A549 treated with GW870086 at 1 μM for 4 hours (cell line): ENCODE data around the gene UNC13D. TPM values are rescaled to one million over a fixed set of nuclear protein-coding genes. Genes with fewer than 3 reads are reported as not detected.

Experiments
- total RNA-seq: library from RNA; stranded (reverse); fragments of 200-300 nt; extraction: Qiagen RNA extraction; gene quantifications from 5 replicates; pipeline ENCODE4 v1.2.3, GENCODE V29; 2022; ENCODE audit warnings: low read depth

UNC13D gene
- total RNA-seq: 3.3 to 7.1 TPM (median 6.1 TPM) in 5 replicates

DNA sequence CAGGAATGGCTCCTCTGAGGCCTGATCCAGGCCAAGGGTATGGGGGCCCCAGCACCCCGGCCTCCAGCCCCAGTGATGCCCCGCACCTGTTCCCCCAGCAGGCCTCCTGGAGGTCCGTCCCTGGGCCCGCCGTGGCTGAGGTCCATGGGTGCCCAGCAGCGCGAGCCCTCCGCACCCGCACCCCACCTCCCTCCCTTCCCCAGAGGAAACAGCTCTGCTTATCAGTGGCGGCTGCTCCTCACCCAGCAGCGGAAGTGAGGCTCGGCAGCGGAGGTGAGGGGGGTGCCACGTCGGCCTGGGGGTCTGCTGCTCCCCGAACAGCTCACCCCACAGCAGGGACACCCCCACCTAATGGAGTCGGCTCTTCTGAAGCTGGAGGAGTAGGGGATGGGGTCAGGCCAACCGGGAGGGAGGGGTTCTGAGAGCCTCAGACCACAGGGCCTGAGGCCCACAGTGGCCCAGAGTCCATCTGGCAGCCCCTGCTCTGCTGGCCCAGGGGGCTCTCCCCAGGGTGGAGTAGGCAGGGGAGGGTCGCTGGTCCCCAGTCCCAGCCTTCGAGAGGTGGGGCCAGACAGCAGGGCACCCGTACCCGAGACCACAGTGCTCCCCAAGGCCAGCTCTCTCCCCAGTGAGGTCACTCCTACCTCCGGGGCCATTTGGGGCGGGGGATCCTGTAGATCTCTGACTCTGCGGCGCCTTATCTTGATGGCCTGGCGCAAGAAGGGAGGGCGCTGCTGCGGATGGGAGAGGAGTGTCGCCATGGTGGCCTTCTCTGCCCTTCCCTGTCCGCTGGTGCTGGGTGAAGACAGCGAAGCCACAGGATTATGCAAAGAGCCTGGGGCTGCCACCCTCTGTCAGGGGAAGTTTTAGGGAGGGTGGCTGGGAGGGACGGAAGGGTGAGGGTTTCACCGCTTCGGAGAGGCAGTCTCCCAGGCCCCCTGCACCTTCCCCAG, at the start of gene UNC13D:
TSS of gene UNC13D (minus strand) at position 828 of the 953 bp plus-strand sequence. CDS start at position 761, 67 bp downstream.

GRCh38 chr17:75878174-75878998, 34.2 kb upstream of the UNC13D start, which contains the start of gene TRIM47:
Gene TRIM47, minus strand, starts transcription at chr17:75878581. Its CDS starts 33 bp downstream, at chr17:75878548.

GRCh38 chr17:75855310-75856061, 11.3 kb upstream of the UNC13D start, which contains the start of gene WBP2:
Gene WBP2, minus strand, starts transcription at chr17:75855335. Its CDS starts 38 bp downstream, at chr17:75855297.

GRCh38 chr17:75784473-75785015, 59.7 kb downstream of the UNC13D start, which contains the start of gene UNK:
Gene UNK, plus strand, starts transcription at chr17:75784806. Its CDS starts 75 bp downstream, at chr17:75784881.

Other genes starting within 250 kb of the UNC13D start
- 0.54 to 1.1 TPM (median 0.86 TPM) in 5 replicates for gene SMIM5, start 211.0 kb downstream of the UNC13D start, total RNA-seq
- gene RECQL5, start 177.2 kb downstream of the UNC13D start, total RNA-seq: 21.9 to 29.3 TPM (median 29.2 TPM) in 5 replicates
- gene SAP30BP, start 177.1 kb downstream of the UNC13D start, total RNA-seq: 113 to 128 TPM (median 120 TPM) in 5 replicates
- 74.8 to 94.7 TPM (median 80.4 TPM) in 5 replicates for gene ITGB4, start 122.9 kb downstream of the UNC13D start, total RNA-seq
- gene GALK1, start 79.2 kb downstream of the UNC13D start, total RNA-seq: 56.7 to 84.6 TPM (median 80.2 TPM) in 5 replicates
- 25.8 to 33.0 TPM (median 30.3 TPM) in 5 replicates for gene UNK, start 59.6 kb downstream of the UNC13D start, total RNA-seq
- 83.3 to 93.3 TPM (median 89.9 TPM) in 5 replicates for gene WBP2, start 10.9 kb upstream of the UNC13D start, total RNA-seq
- gene TRIM47, start 34.2 kb upstream of the UNC13D start, total RNA-seq: 126 to 197 TPM (median 175 TPM) in 5 replicates
- gene TRIM65, start 52.5 kb upstream of the UNC13D start, total RNA-seq: 26.4 to 39.7 TPM (median 36.3 TPM) in 5 replicates
- gene MRPL38, start 60.5 kb upstream of the UNC13D start, total RNA-seq: 88.0 to 126 TPM (median 118 TPM) in 5 replicates
- gene FBF1, start 96.6 kb upstream of the UNC13D start, total RNA-seq: 5.6 to 8.5 TPM (median 7.9 TPM) in 5 replicates
- 13.0 to 19.0 TPM (median 16.8 TPM) in 5 replicates for gene ACOX1, start 134.8 kb upstream of the UNC13D start, total RNA-seq
- gene TEN1, start 134.8 kb upstream of the UNC13D start, total RNA-seq: 21.9 to 28.6 TPM (median 25.3 TPM) in 5 replicates
- gene CDK3, start 156.5 kb upstream of the UNC13D start, total RNA-seq: 3.9 to 5.6 TPM (median 4.8 TPM) in 5 replicates
- 15.6 to 19.5 TPM (median 17.9 TPM) in 5 replicates for gene EVPL, start 182.9 kb upstream of the UNC13D start, total RNA-seq
- 74.9 to 86.3 TPM (median 82.9 TPM) in 5 replicates for gene SRP68, start 228.1 kb upstream of the UNC13D start, total RNA-seq
- 0.47 to 1.9 TPM (median 1.6 TPM) in 5 replicates for gene GALR2, start 230.4 kb upstream of the UNC13D start, total RNA-seq
- gene ZACN, start 234.8 kb upstream of the UNC13D start, total RNA-seq: 0.18 to 0.50 TPM (median 0.40 TPM) in 5 replicates